Hepatocyte (in vitro differentiated cells): ENCODE measurements around the gene SCN2B. TPM values are rescaled to one million over a fixed set of nuclear protein-coding genes. Genes with fewer than 3 reads are reported as not detected.

Source experiments
- DNase-seq: peaks from one replicate; pipeline ENCODE4 v3.0.0-alpha.2; 2016; ENCODE audit warnings: low spot score
- H2AFZ ChIP-seq: fragments of 200-600 bp; sonication (generic); 2 replicates; pipeline ENCODE4 v1.6.0; 2016; ENCODE audit warnings: antibody characterized with exemption, mild to moderate bottlenecking
- H3K27ac ChIP-seq: fragments of 200-600 bp; sonication (generic); 2 replicates; pipeline ENCODE4 v1.5.1; 2016; ENCODE audit warnings: mild to moderate bottlenecking
- H3K27me3 ChIP-seq: fragments of 200-600 bp; sonication (generic); 2 replicates; pipeline ENCODE4 v1.6.1; 2016
- H3K36me3 ChIP-seq: fragments of 200-600 bp; sonication (generic); replicated peaks from 2 replicates; pipeline ENCODE4 v1.5.1; 2016; ENCODE audit warnings: low read depth; ENCODE audit not compliant: insufficient read depth
- H3K4me1 ChIP-seq: fragments of 200-600 bp; sonication (generic); 2 replicates; pipeline ENCODE4 v1.5.1; 2016; ENCODE audit warnings: mild to moderate bottlenecking, moderate library complexity; ENCODE audit not compliant: insufficient read depth
- H3K4me2 ChIP-seq: fragments of 200-600 bp; sonication (generic); 2 replicates; pipeline ENCODE4 v1.6.0; 2016
- H3K4me3 ChIP-seq: fragments of 200-600 bp; sonication (generic); 2 replicates; pipeline ENCODE4 v1.5.1; 2016; ENCODE audit warnings: mild to moderate bottlenecking
- H3K79me2 ChIP-seq: fragments of 200-600 bp; sonication (generic); 2 replicates; pipeline ENCODE4 v1.6.0; 2017; ENCODE audit warnings: mild to moderate bottlenecking
- H3K9me2 ChIP-seq: fragments of 200-600 bp; sonication (generic); replicated peaks from 2 replicates; pipeline ENCODE4 v1.6.0; 2017; ENCODE audit warnings: mild to moderate bottlenecking; ENCODE audit not compliant: insufficient read depth
- H3K9me3 ChIP-seq: fragments of 200-600 bp; sonication (generic); 2 replicates; pipeline ENCODE4 v1.5.1; 2016; ENCODE audit warnings: low read depth, mild to moderate bottlenecking
- H4K20me1 ChIP-seq: fragments of 200-600 bp; sonication (generic); 2 replicates; pipeline ENCODE4 v1.6.0; 2016; ENCODE audit warnings: mild to moderate bottlenecking; ENCODE audit not compliant: insufficient read depth, poor library complexity, severe bottlenecking
- EZH2 ChIP-seq: fragments of 200-600 bp; sonication (generic); IDR thresholded peaks from 2 replicates; pipeline ENCODE4 v1.6.1; 2016; ENCODE audit warnings: antibody characterized with exemption, mild to moderate bottlenecking, borderline replicate concordance
- EZH2phosphoT487 ChIP-seq: fragments of 200-600 bp; sonication (generic); IDR thresholded peaks from one replicate; pipeline ENCODE4 v1.6.1; 2018; ENCODE audit warnings: antibody characterized with exemption, mild to moderate bottlenecking, low read depth, moderate library complexity; ENCODE audit not compliant: unreplicated experiment, severe bottlenecking
- WGBS: methylation state at CpG from one replicate; pipeline ENCODE4 v1.1.6; 2016; ENCODE audit warnings: low lambda C conversion rate; ENCODE audit errors: missing lambda C conversion rate; 5-methylcytosine and 5-hydroxymethylcytosine counted together
- polyA plus RNA-seq: library from polyadenylated mRNA; unstranded; fragments of >200 nt; fragmentation: Nextera tagmentation; extraction: Ambion mirVana; gene quantifications from 2 replicates; pipeline ENCODE4 v1.2.1, GENCODE V29; 2016
- total RNA-seq: library from RNA; depleted of rRNA; stranded (reverse); fragments of >200 nt; gene quantifications from 2 replicates; pipeline ENCODE4 v1.2.3, GENCODE V29; 2014
- TF ChIP-seq, protein P1 (sequence below): fragments of 200-600 bp; sonication (generic); IDR thresholded peaks from 2 replicates; pipeline ENCODE4 v1.5.1; 2016; ENCODE audit warnings: antibody characterized with exemption, mild to moderate bottlenecking; ENCODE audit not compliant: poor library complexity

The SCN2B gene
- total and polyA plus RNA-seq, 2 experiments from 2014 or later, result 1.1 to 1.2 TPM

- WGBS, result 92% methylated on average over 3 of the region's 3 CpGs
Observed at GRCh38 chr11:118209033-118209432, 32.6 kb upstream of the SCN2B start.

DNA sequence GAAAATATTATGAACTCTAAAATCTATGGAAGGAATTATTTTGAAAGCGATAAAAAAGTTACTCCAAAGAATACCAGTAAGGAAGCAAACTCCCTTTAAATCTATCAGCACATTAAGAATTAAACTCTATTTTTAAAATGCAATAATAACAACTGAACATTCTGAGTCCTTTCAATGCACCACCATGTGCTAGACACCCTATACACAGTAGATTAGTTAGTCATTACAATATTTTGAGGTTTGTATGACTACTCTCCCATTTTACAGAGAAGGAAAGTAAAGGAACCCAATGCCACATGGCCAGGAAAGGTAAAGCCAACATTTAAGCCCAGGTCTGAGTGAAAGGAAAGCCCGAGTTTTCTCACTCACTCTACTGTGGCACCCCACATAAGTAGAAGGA, 30.6 kb upstream of the SCN2B start:
- H3K4me3 ChIP-seq, result no peak overlapping the region
- TF ChIP-seq, protein P1, sequence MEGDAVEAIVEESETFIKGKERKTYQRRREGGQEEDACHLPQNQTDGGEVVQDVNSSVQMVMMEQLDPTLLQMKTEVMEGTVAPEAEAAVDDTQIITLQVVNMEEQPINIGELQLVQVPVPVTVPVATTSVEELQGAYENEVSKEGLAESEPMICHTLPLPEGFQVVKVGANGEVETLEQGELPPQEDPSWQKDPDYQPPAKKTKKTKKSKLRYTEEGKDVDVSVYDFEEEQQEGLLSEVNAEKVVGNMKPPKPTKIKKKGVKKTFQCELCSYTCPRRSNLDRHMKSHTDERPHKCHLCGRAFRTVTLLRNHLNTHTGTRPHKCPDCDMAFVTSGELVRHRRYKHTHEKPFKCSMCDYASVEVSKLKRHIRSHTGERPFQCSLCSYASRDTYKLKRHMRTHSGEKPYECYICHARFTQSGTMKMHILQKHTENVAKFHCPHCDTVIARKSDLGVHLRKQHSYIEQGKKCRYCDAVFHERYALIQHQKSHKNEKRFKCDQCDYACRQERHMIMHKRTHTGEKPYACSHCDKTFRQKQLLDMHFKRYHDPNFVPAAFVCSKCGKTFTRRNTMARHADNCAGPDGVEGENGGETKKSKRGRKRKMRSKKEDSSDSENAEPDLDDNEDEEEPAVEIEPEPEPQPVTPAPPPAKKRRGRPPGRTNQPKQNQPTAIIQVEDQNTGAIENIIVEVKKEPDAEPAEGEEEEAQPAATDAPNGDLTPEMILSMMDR, result no peak
- TF ChIP-seq EZH2phosphoT487 (no peak), EZH2 (no peak)
- no peaks in the 10 kb centered on the region for H4K20me1 ChIP-seq
- peak overlapping the region; percentile 63 for H3K27ac ChIP-seq
- no peaks in the 10 kb centered on the region for H3K27me3 ChIP-seq
- H3K4me2 ChIP-seq, result no peak overlapping the region
- no peaks in the 10 kb centered on the region for H3K36me3 ChIP-seq
- H3K9me3 ChIP-seq, result no peaks in the 10 kb centered on the region
- WGBS, result 94% methylated on average over 2 of the region's 2 CpGs
- no peaks in the 10 kb centered on the region for H3K79me2 ChIP-seq
- peaks cover 29% of the 10 kb centered on the region for H3K4me1 ChIP-seq
- H3K9me2 ChIP-seq, result no peaks in the 10 kb centered on the region
- H2AFZ ChIP-seq, result no peak overlapping the region
- no peak for DNase-seq

More at GRCh38 chr11:118209033-118209432, 32.6 kb upstream of the SCN2B start:
- Histone ChIP-seq H3K79me2 (no peaks in the 10 kb centered on the region), H3K4me1 (peaks cover 29% of the 10 kb centered on the region), H3K27me3 (no peaks in the 10 kb centered on the region), H3K9me2 (no peaks in the 10 kb centered on the region), H3K4me2 (no peak overlapping the region), H3K9me3 (no peaks in the 10 kb centered on the region), H3K27ac (no peak overlapping the region), H2AFZ (no peak overlapping the region), H4K20me1 (no peaks in the 10 kb centered on the region), H3K4me3 (no peak overlapping the region), H3K36me3 (no peaks in the 10 kb centered on the region)
- no peak for DNase-seq
- TF ChIP-seq EZH2phosphoT487, result no peak
- no peak for TF ChIP-seq EZH2
- TF ChIP-seq, protein P1, result no peak

DNA sequence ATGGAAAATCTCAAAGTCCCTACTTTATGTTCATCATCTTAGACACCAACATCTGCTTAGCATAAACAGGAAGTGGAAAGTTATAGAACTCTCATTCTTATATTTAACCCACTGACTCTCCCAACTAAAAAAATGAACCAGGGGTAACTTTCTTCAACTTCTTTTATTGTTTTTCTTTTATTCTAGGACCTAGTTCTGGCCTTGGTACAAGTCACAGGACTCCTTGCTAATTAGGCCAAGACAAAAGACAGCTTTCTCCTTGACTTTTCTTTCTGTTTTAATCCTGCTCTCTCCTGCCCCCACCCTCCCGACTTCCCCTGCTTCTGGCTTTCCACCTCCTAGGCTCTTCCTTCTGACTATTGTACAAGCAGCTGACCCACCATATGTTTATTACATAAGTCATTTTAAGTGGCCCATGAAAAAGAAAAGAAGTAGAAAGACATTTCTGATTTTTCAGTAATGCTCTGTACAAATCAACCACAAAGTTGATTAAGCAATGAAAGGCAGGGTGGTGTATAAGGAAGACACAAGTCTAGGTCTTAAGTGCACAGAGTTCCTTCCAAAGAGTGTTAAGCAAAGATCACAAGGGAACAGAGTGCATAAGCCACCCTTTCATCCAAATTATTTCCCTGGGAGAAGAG, 30.1 kb upstream of the SCN2B start:
- H3K4me2 ChIP-seq, result no peak overlapping the region
- H2AFZ ChIP-seq, result no peak overlapping the region
- H3K9me2 ChIP-seq, result no peaks in the 10 kb centered on the region
- no peaks in the 10 kb centered on the region for H3K9me3 ChIP-seq
- H3K27me3 ChIP-seq, result no peaks in the 10 kb centered on the region
- TF ChIP-seq, protein P1, result no peak
- no peak for TF ChIP-seq EZH2
- no peak for TF ChIP-seq EZH2phosphoT487
- peak overlapping the region; percentile 63 for H3K27ac ChIP-seq
- no peaks in the 10 kb centered on the region for H3K79me2 ChIP-seq
- no peak overlapping the region for H3K4me3 ChIP-seq
- no peaks in the 10 kb centered on the region for H3K36me3 ChIP-seq
- WGBS, result 44% methylated on average over 1 of the region's 1 CpG
- H3K4me1 ChIP-seq, result peaks cover 29% of the 10 kb centered on the region
- no peak for DNase-seq
- no peaks in the 10 kb centered on the region for H4K20me1 ChIP-seq
